HG03060 (cell line): ENCODE results near the gene XPO1.

Experiments used
- ATAC-seq: cut with Tn5 transposase; IDR thresholded peaks from one replicate; pipeline ENCODE4 v1.9.1; 2021; ENCODE audit warnings: low read depth, moderate number of reproducible peaks; ENCODE audit not compliant: unreplicated experiment

Gene XPO1

DNA sequence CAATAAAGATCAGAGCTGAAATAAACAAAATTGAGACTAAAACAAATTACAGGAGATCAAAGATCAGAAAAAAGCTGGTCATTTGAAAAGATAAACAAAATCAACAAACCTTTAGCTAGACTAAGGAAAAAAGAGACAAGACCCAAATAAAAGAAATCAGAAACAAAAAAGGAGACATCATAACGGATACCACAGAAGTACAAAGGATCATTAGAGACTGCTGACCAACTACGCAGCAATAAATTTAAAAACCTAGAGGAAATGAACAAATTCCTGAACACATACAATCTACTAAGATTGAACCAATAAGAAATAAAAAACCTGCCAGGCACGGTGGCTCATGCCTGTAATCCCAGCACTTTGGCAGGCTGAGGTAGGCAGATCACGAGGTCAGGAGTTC lies 101.0 kb downstream of the XPO1 start:
- ATAC-seq: no peak

DNA sequence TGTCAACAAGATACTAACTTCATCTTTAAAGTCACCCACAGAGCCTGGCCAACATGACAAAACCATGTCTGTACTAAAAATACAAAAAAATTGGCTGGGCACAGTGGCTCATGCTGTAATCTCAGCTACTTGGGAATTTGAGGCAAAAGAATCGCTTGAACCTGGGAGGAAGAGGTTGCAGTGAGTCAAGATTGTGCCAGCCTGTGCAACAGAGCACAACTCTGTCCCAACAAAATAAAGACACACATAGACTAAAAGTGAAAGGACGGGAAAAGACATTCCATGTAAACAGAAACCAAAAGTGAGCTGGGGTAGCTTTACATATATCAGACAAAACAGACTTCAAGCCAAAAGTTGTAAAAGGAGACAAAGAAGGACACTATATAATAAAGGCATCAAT lies 102.1 kb downstream of the XPO1 start:
- no peak for ATAC-seq

DNA sequence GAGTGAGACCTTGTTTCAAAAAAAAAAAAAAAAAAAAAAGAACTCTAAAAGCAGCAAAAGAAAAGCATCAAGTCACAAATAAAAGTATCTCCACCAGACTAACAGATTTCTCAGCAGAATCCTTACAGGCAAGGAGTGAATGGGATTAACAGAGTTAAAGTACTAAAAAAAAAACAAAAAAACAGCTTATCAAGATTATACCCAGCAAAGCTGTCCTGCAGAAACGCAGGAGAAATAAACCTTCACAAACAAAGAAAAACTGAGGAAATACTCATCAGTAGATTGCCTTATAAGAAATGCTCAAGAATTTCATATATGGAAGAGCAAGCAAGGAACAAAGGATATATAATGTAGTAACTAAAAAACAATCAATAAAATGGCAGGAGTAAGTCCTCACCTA lies 102.9 kb downstream of the XPO1 start:
- ATAC-seq: no peak

DNA sequence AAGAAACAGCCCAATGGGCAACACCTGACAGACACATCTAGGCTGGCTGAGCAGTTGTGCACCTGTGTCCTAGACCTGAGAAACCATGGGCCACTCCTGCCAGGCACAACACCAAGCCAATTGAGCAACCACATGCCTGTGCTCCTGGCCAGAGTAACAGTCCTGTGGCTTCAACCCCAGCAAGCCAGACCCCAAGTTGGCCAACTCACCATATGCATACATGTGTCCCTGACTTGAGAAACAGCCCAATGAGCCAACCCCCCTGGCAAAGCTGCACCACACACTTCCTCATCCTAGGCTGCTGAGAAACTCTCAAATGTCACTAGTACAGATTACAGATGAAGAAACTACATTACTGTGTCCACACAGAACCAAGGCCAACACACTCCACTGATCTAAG lies 103.8 kb downstream of the XPO1 start:
- ATAC-seq: no peak

DNA sequence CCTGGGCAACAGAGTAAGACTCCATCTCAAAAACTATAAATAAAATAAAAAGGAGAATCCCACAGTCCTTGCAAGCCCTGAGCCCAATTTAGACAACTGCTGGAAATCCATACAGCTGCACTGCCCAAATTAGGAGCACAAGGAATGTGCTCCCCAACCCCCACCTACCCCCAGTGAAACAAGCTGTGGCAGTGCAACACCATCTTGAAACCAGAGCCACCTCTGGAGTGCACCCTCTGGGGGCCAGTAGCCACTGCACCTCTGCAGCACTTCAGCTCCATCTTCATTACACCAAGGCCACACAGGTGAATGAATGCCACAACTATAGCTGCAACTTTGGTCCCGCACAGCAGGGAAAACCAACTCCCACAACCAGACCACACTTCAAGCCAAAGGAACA lies 104.5 kb downstream of the XPO1 start:
- ATAC-seq: no peak

DNA sequence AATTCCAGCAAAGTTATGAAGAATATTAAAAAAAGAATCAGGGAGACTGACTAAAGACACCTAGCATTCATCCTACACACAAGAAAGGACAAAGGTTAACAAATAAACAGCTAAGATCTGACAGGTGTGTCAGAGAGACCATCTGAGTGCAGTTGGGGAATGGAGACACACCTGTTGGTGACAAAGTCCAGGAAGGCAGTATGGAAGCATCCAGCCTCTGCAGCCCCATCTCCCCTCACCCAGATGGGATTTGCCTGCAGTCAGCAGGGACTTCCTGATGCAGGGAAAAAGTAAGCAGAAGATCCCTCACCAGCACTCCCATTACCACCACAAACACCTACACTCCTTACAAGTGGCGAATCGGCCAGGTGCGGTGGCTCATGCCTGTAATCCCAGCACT lies 105.2 kb downstream of the XPO1 start:
- ATAC-seq: no peak

DNA sequence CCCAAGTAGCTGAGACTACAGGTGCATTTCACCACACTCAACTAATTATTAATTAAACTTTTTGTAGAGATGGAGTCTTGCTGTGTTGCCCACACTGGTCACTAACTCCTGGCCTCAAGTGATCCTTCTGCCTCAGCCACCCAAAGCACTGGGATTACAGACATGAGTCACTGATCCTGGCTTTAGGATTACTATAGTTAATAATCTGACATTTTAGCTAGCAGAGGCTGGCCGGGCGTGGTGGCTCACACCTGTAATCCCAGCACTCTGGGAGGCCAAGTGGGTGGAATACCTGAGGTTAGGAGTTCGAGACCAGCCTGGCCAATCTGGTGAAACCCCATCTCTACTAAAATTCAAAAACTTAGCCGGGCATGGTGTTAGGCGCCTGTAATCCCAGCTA lies 106.8 kb downstream of the XPO1 start:
- ATAC-seq: no peak
